ENCODE data around the gene APPBP2. TPM values are rescaled to one million over a fixed set of nuclear protein-coding genes. Genes with fewer than 3 reads are reported as not detected.
A peak's percentile ranks its signal among the peaks of the same experiment; 100 is the strongest.

The APPBP2 gene
- polyA plus RNA-seq, 2 of the 4 experiments (the other 2 are of a cell fraction): 31.6 to 32.1 TPM

DNA sequence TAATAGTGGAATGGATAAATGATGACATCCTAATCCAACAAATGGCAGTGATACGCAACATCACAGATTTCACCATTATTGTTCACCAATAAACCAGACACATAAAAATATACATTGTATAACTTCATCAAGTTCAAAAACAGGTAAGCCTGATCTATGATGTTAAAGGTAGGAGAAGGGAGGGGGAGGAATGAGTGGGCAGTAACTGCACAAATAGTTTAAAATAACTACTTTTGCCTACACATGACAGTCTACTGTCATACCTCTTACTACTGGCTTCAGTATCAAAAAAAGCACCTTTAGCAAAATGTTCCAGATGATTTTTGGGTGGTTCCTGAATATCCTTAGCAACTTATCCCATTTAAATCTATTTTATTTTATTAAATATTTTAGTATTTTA, 75.0 kb downstream of the APPBP2 start:
- H3K9me3 ChIP-seq: no peaks in the 10 kb centered on the region
- ChIA-PET POLR2A (no interaction called here), CTCF (no interaction called here)
- FAIRE-seq: peak; percentile 93
- no peak for DNase-seq (ENCODE audit: low read depth in 1 of 2, low spot score in 1 of 2)
- H3K4me1 ChIP-seq: no peaks in the 10 kb centered on the region
- no peak overlapping the region for H3K27ac ChIP-seq
- TF ChIP-seq, protein P1, sequence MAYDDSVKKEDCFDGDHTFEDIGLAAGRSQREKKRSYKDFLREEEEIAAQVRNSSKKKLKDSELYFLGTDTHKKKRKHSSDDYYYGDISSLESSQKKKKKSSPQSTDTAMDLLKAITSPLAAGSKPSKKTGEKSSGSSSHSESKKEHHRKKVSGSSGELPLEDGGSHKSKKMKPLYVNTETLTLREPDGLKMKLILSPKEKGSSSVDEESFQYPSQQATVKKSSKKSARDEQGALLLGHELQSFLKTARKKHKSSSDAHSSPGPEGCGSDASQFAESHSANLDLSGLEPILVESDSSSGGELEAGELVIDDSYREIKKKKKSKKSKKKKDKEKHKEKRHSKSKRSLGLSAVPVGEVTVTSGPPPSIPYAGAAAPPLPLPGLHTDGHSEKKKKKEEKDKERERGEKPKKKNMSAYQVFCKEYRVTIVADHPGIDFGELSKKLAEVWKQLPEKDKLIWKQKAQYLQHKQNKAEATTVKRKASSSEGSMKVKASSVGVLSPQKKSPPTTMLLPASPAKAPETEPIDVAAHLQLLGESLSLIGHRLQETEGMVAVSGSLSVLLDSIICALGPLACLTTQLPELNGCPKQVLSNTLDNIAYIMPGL (CRISPR knock-in tag; IDR thresholded peaks at IDR 0.05; ENCODE audit: borderline replicate concordance): no peak
- TF ChIP-seq JUNB (IDR thresholded peaks at IDR 0.05) (no peak), SREBF2 (IDR thresholded peaks at IDR 0.05) (no peak), FOSL2 (IDR thresholded peaks at IDR 0.05) (no peak), FOSL2 (CRISPR knock-in tag; IDR thresholded peaks at IDR 0.05) (no peak), ZFP36 (IDR thresholded peaks at IDR 0.05; ENCODE audit: borderline replicate concordance, partially characterized antibody) (no peak), HOXB5 (CRISPR knock-in tag; IDR thresholded peaks at IDR 0.05) (no peak), POLR2AphosphoS2 (conservative IDR thresholded peaks at IDR 0.05; ENCODE audit: low read length) (no peak), MAZ (IDR thresholded peaks at IDR 0.05; ENCODE audit: borderline replicate concordance, low read depth, low read length) (no peak), MAFK (IDR thresholded peaks at IDR 0.05; ENCODE audit: partially characterized antibody) (no peak), MYC (IDR thresholded peaks at IDR 0.05; ENCODE audit: borderline replicate concordance, low read length) (no peak), NR3C1 (IDR thresholded peaks at IDR 0.05) (no peak), CHD4 (IDR thresholded peaks at IDR 0.05; ENCODE audit: borderline replicate concordance) (no peak), HOXB13 (CRISPR knock-in tag; IDR thresholded peaks at IDR 0.05; ENCODE audit: low read depth) (no peak)
- TF ChIP-seq, protein P2, sequence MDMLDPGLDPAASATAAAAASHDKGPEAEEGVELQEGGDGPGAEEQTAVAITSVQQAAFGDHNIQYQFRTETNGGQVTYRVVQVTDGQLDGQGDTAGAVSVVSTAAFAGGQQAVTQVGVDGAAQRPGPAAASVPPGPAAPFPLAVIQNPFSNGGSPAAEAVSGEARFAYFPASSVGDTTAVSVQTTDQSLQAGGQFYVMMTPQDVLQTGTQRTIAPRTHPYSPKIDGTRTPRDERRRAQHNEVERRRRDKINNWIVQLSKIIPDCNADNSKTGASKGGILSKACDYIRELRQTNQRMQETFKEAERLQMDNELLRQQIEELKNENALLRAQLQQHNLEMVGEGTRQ (IDR thresholded peaks at IDR 0.05): no peak
- TF ChIP-seq, protein P3, sequence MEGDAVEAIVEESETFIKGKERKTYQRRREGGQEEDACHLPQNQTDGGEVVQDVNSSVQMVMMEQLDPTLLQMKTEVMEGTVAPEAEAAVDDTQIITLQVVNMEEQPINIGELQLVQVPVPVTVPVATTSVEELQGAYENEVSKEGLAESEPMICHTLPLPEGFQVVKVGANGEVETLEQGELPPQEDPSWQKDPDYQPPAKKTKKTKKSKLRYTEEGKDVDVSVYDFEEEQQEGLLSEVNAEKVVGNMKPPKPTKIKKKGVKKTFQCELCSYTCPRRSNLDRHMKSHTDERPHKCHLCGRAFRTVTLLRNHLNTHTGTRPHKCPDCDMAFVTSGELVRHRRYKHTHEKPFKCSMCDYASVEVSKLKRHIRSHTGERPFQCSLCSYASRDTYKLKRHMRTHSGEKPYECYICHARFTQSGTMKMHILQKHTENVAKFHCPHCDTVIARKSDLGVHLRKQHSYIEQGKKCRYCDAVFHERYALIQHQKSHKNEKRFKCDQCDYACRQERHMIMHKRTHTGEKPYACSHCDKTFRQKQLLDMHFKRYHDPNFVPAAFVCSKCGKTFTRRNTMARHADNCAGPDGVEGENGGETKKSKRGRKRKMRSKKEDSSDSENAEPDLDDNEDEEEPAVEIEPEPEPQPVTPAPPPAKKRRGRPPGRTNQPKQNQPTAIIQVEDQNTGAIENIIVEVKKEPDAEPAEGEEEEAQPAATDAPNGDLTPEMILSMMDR (IDR thresholded peaks at IDR 0.05): no peak
- H3K4me2 ChIP-seq: no peak overlapping the region
- WGBS (ENCODE audit: missing lambda C conversion rate): 89% methylated on average over 1 of the region's 1 CpG
- no peak for ATAC-seq
- no peak overlapping the region for H3K4me3 ChIP-seq

DNA sequence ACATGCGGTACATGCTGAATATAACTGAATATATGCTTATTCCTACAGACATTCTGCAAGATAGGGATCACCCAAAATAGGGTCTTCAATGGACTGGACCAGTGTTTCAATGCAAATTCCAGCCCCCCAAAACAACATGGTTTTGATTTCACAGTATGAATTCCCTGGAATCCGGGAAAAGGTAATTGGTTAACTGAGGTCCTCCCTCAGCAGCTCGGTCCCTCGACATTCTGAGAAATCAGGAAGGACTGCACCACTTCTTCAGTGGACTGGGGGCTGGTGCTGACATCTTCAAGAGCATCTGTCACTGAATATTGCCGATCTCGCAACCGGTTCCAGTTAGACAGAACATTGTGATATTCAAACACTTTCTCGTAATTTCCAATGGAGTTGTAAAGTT, 78.7 kb downstream of the APPBP2 start:
- WGBS (ENCODE audit: missing lambda C conversion rate): 95% methylated on average over 8 of the region's 8 CpGs

DNA sequence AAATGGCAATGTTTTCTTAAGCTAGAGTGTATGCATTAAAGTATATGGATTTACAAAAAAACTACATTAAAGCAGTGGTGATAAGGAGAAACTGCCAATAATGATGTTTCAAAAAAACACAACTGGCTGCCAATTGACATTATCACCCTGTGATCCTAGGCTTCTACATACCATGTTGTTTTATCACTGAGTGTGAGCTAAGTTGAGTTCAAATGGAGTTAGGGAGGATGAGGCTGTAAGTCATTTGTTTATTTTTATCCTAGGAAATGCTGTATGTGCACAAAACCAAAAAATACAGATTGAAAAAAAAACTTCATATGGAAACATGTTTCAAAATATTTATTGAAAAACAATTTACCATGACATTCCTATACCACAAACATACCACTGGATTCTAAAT, 80.9 kb downstream of the APPBP2 start:
- ATAC-seq: no peak
- H3K4me3 ChIP-seq: no peak overlapping the region
- DNase-seq (ENCODE audit: low read depth in 1 of 2, low spot score in 1 of 2): no peak
- no peaks in the 10 kb centered on the region for H3K9me3 ChIP-seq
- ChIA-PET POLR2A (no interaction called here), CTCF (interaction anchor here (0.8 to 1.6 kb wide), 4 partner anchors 8 to 23 kb away, joined by 3 to 5 read pairs (median 3); partner anchors contain the start of gene CHCT1)
- no peak overlapping the region for H3K4me2 ChIP-seq
- no peak for FAIRE-seq
- H3K27ac ChIP-seq: no peak overlapping the region
- TF ChIP-seq, protein P4, sequence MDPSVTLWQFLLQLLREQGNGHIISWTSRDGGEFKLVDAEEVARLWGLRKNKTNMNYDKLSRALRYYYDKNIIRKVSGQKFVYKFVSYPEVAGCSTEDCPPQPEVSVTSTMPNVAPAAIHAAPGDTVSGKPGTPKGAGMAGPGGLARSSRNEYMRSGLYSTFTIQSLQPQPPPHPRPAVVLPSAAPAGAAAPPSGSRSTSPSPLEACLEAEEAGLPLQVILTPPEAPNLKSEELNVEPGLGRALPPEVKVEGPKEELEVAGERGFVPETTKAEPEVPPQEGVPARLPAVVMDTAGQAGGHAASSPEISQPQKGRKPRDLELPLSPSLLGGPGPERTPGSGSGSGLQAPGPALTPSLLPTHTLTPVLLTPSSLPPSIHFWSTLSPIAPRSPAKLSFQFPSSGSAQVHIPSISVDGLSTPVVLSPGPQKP (IDR thresholded peaks at IDR 0.05; ENCODE audit: low read depth, low read length): no peak
- TF ChIP-seq MAFK (IDR thresholded peaks at IDR 0.05; ENCODE audit: partially characterized antibody) (peak; percentile 52), RARB (CRISPR knock-in tag; IDR thresholded peaks at IDR 0.05) (no peak), TP53 (CRISPR knock-in tag; IDR thresholded peaks at IDR 0.05) (no peak), CHD2 (IDR thresholded peaks at IDR 0.05; ENCODE audit: low read length, partially characterized antibody) (no peak)
- H3K4me1 ChIP-seq: peaks cover 5% of the 10 kb centered on the region; the same call in 1 of the 3 replicates

More for the DNA sequence above, 78.7 kb downstream of the APPBP2 start:
- ChIA-PET POLR2A (no interaction called here), CTCF (interaction anchor here (0.7 to 1.2 kb wide), 3 partner anchors 13 to 308 kb away, joined by 3 read pairs; no protein-coding TSS in a partner anchor)
- Histone ChIP-seq H3K4me1 (peaks cover 2% of the 10 kb centered on the region; the same call in 1 of the 3 replicates), H3K9me3 (no peaks in the 10 kb centered on the region), H3K27ac (no peak overlapping the region), H3K4me3 (no peak overlapping the region), H3K4me2 (no peak overlapping the region)
- TF ChIP-seq JUNB (IDR thresholded peaks at IDR 0.05): no peak
- TF ChIP-seq EHMT2 (IDR thresholded peaks at IDR 0.05; ENCODE audit: low read depth): no peak
- no peak for TF ChIP-seq CBX2 (IDR thresholded peaks at IDR 0.05; ENCODE audit: borderline replicate concordance, low read depth)
- ATAC-seq: no peak
- FAIRE-seq: no peak
- no peak for DNase-seq (ENCODE audit: low read depth in 1 of 2, low spot score in 1 of 2)

All from A549 (cell line).